Measurements from ENCODE around the gene BMI1.
"Not testable (repeated sequence)": the region's sequence is repeated elsewhere in the genome, so short reads cannot be mapped to it uniquely, and the experiment has no call there.

The BMI1 gene

GRCh38 chr10:22320591-22321155, at the start of gene BMI1:
Gene BMI1 (plus strand): TSS chr10:22321099. CDS start chr10:22326450, 5,351 bp downstream.
- peak; percentile 71 to 79 (median 73) for DNase-seq

- no peak for DNase-seq
Measured at GRCh38 chr10:22271786-22272185, 49.1 kb upstream of the BMI1 start.

GRCh38 chr10:22278441-22278782, 42.5 kb upstream of the BMI1 start:
- no peak for DNase-seq

DNA sequence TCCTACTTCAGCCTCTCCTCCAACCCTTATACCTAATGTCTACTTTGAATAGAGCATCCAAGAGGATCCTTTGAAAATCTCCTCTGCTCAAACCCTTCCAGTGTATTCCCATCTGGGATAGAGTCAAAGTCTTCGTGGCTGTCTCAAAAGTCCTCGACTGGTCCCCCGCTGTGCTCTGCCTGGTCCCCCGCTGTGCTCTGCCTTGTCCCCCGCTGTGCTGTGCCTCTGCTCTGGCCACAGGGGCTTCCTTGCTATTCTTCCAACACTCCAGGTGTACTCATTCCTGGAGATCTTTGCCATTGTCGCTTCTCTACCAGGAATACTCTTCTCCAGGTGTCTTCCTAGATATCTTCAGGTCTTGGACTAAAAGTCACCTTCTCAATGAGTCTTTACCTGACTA, 40.8 kb upstream of the BMI1 start:
- DNase-seq, result no peak

- no peak for DNase-seq
Measured at GRCh38 chr10:22285130-22285529, 35.8 kb upstream of the BMI1 start.

DNA sequence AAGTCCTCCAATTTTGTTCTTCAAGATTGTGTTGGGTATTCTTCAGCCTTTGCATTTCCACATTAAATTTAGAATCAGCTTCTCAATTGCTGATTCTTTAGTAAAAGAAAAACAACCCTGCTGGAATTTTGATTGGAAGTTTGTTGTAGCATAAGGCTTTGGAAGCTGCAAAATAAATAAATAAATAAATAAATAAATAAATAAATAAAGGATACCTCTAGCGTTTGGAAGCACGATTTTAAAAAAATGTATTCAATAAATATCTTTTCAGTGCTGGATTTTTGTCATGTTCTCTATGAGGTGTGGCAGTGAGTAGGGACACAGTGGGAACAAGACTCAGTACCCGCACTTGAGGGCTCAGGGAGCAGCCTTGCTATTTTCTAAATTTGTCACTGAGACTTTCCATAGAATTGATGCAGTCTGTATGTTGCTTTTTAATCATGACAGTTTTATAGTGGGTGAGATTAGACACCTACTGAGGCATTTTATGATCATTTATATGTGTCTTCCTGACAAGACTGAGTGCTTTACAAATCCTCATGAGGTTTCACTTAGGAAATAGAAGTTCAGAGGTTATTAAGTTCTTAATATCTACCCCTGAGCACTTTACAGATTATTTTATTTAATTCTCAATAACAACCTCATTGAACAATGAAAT, 27.0 kb upstream of the BMI1 start:
- DNase-seq, result peak in 1 of 3 experiments; percentile 2

DNA sequence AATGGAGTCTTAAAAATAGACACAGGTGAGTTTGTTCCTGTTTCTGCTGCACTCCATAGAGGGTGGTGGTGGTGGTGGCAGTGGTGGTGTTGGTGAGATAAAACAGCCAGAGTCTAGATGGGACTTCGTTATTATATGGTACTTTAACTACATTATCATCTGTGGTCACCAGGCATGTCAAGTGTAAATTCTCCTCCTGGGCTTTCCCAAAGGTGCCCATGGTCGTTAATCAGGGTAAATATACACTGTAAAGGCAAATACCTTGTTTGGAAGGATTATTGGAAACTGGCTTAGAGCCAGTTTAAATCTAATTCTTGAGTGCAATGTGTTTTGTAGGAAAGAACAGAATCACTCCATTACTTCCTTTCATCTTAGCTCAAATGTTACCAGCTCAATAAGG, 26.2 kb upstream of the BMI1 start:
- DNase-seq, result peak in 2 of 3 experiments; percentile 25 to 37

DNA sequence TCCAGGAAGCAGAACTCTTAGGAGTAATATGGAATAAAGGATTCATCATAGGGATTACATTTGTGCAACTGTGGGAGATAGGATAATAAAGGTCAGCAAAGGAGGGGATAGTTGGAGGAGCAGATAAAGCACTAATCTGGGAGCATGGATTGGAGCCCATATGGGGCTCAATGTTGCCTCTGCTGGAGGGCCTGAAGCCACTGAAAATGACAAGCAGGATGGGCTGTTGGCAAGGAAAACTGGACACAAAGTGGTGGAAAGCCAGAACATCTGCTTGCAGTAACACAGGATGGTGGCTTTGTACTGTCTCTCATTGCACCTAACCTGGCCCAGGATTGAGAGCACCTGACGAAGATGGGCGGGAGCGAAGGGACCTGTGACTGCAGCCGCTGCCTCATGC, 19.7 kb upstream of the BMI1 start:
- no peak for DNase-seq

DNA sequence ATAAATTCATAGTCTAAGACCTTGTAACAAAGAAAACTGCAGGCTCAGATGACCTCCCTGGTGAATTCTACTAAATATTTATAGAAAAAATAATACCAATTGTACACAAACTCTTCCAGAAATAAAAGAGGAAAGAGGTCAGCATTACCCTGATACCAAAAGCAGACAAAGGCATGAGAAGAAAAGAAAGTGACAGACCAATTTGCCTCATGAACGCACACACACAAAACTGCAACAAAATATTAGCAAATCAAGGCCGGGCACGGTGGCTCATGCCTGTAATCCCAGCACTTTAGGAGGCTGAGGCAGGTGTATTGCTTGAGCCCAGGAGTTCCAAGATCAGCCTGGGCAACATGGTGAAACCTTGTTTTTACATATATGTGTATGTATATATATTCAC, 17.4 kb upstream of the BMI1 start:
- no peak for DNase-seq

- DNase-seq, result no peak
Measured at GRCh38 chr10:22305721-22306120, 15.2 kb upstream of the BMI1 start.

GRCh38 chr10:22308390-22308789, 12.5 kb upstream of the BMI1 start:
- peak in 1 of 3 experiments; percentile 19 for DNase-seq

- no peak for DNase-seq
Measured at GRCh38 chr10:22309180-22310000, 11.5 kb upstream of the BMI1 start.

GRCh38 chr10:22310012-22310411, 10.9 kb upstream of the BMI1 start:
- DNase-seq, result not testable (repeated sequence)

DNA sequence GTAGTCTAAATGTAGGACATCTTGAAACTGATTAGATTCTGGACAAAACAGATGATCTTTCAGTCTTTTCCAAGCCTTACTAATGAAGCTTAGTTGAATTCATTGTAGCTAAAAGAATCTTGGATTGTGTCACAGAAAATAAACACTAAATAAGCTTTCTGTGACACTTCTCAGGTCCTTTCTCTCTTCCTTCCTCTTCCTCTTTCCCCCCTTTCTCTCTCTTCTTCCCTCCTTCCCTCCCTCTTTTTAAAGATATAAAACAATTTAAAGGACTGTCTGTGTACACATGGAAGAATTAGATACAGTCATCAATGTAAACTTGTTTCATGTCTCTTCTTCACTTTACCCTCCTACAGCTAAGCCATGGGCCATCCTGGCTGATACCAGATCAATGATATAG, 10.0 kb upstream of the BMI1 start:
- DNase-seq, result no peak

DNA sequence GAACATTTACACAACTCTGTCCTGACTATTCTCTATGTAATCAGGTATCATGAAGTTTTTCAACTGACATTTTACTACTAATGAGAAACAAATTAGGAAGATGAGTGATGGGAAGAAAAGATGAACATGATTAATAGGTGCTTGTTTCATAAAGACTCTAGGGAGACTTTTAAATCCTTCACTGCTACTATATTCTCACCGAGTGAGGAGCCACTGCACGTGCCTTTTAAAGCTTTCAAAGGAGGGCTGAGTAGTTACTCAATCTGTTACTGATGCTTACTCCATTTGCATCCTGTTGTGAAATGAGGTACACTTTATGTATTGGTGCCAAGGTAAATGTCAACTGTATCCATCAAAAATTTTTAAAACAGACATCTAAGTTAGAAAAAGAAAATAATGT, 6.0 kb upstream of the BMI1 start:
- DNase-seq, result peak in 2 of 3 experiments; percentile 0 to 39

DNA sequence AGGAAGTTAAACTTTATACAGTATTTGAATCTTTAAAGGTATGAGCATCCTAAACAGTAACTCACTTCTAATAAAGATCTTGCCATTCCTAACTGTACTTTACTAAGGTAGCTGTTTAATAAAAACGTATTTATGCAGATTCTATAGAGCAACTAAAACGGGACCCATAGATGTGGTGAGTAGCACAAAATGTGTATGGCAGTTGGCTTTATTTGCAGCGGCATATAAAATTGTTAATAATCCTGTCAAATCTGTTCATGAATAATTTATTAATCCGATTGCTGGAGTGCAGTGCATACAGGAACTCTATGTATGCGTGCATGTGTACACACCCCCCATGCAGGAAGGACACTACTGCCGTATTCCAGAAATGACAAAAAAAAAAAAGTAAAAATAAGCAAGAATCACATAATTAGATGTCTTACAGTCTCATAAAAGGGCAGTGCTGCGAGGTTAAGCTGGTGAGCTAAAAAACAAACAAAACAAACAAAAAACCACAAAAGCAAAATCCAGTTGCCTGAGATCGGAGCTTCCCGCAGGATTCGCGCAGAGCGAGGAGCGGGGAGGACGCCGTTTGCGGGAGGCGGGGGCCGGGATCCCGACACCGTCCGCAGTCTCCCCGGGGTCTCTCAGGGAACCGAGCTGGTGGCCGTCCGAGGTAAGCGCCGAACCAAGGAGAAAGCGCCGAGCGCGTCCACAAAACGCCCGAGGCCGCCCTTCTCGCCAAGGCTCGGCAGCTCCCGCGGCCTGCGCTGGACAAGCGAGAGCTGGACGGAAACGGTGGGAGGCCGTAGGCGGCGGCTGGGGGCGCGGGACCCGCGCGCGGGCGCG, 5.2 kb upstream of the BMI1 start:
- peak in 2 of 3 experiments; percentile 43 to 81 for DNase-seq

GRCh38 chr10:22316286-22317075, 4.4 kb upstream of the BMI1 start, which contains the start of gene COMMD3:
Gene COMMD3 (plus strand): TSS chr10:22316388. CDS start chr10:22316418, 30 bp downstream.
- DNase-seq, result peak; percentile 80 to 90 (median 88)

- DNase-seq, result no peak
Measured at GRCh38 chr10:22317076-22317370, 3.9 kb upstream of the BMI1 start.

DNA sequence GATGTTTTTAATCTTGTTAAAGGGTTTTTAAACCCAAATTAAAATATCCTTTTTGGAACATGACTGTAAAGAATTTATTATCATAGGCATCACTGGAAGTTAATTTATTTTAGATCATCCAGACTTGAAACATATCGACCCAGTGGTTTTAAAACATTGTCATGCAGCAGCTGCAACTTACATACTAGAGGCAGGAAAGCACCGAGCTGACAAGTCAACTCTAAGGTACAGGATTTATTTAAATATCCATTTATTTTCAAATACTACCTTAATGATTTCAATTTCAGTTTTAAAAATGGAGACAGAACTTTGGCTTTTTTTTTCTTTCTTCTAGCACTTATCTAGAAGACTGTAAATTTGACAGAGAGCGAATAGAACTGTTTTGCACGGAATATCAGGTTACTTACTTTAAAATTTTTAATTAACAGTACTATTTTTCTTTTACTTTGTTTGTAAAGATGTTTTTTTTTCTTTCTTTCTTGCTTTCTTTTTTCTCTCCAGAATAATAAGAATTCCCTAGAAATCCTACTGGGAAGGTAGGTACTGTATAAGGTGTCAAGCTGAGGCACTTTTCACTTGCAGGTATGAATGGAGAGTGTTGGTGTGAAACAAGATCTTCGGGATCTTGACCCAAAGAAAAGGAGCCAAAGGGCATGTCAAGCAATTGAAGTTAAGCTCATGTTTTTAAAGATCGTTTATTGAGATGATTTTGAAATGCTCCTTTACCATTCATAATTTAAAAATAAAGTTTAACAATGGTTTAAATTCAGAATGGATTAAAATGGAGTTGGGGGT, 2.9 kb upstream of the BMI1 start:
- DNase-seq, result peak in 1 of 3 experiments; percentile 4

DNA sequence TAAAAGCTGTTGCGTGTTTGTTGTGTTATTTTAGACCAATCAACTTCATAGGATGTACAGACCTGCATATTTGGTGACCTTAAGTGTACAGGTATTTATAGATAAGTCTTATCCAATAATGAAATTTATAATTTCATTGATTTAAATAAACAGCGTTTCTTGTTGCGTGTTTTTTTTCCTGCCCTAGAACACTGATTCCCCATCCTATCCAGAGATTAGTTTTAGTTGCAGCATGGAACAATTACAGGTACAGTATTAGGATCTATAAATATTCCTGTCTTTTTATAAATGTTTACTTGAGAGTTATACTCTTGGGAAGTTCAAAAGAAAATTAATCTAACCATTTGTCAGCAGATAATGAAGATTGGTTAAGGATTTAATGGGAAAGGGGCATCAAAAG, 2.1 kb upstream of the BMI1 start:
- no peak for DNase-seq

GRCh38 chr10:22319547-22319979, 1.3 kb upstream of the BMI1 start:
- DNase-seq, result no peak
